Right lobe of liver (tissue), 6 donors: ENCODE measurements around the gene RAB11FIP3. TPM values are rescaled to one million over a fixed set of nuclear protein-coding genes. Genes with fewer than 3 reads are reported as not detected.

Experiments
- ATAC-seq, 4 donors: fragments of 200-7000 bp; cut with Tn5 transposase; one replicate each; pipeline ENCODE4 v1.9.1; 2020; ENCODE audit warnings: mild to moderate bottlenecking in 4 of 4, moderate library complexity in 4 of 4
- DNase-seq, 3 donors: peaks; one replicate each; pipeline ENCODE4 v3.0.0-alpha.2; 2020
- H3K27ac ChIP-seq, 3 donors: fragments of 200-600 bp; one replicate each; pipeline ENCODE4 v1.8.0; 2022
- H3K27me3 ChIP-seq, 2 donors: fragments of 200-600 bp; one replicate each; pipeline ENCODE4 v1.8.0; 2022
- H3K36me3 ChIP-seq, 4 donors: fragments of 200-600 bp; sonication (generic) in 1 of 4; one replicate each; pipeline versions ENCODE4 v1.5.1 to v1.8.0; 2017 to 2022; ENCODE audit warnings: control low read depth in 1 of 4
- H3K4me1 ChIP-seq, 4 donors: fragments of 200-600 bp; sonication (generic) in 1 of 4; one replicate each; pipeline versions ENCODE4 v1.5.1 to v1.8.0; 2017 to 2022; ENCODE audit warnings: control low read depth in 1 of 4
- H3K4me3 ChIP-seq, 3 donors: fragments of 200-600 bp; one replicate each; pipeline ENCODE4 v1.8.0; 2022
- H3K9me3 ChIP-seq, 4 donors: fragments of 200-600 bp; sonication (generic) in 1 of 4; one replicate each; pipeline versions ENCODE4 v1.5.1 to v1.8.0; 2017 to 2022; ENCODE audit warnings: control low read depth in 1 of 4
- POLR2A ChIP-seq: fragments of 450-650 bp; IDR thresholded peaks from one replicate; pipeline ENCODE4 v1.6.1; 2017; ENCODE audit warnings: antibody characterized with exemption, mild to moderate bottlenecking
- WGBS: methylation state at CpG from one replicate; pipeline ENCODE4 v1.1.6; 2018; ENCODE audit warnings: low coverage, low lambda C conversion rate; ENCODE audit not compliant: insufficient coverage; ENCODE audit errors: missing lambda C conversion rate; 5-methylcytosine and 5-hydroxymethylcytosine counted together
- intact Hi-C, 2 donors: fragments of 100-400 bp; cut with DNase I; formaldehyde crosslinking; loops; one replicate each; pipeline versions ENCODE4 v1.11.2 to v1.14.1; 2022
- total RNA-seq, 6 experiments: library from RNA; depleted of rRNA in 2 of 6; stranded (reverse); fragments of >200 nt in 2 of 6; fragmentation: NEBNext Ultra II Directional in 3 of 6; extraction: Animal tissue kit (Norgen Biotek cat#: 25700) in 3 of 6; gene quantifications; one replicate each; pipeline versions ENCODE4 v1.1.0 to v1.2.4, GENCODE V29; 2016 to 2023
- TF ChIP-seq, protein P1 (sequence below), 4 donors: fragments of 200-600 bp in 3 of 4; fragments of 450-650 bp in 1 of 4; IDR thresholded peaks; one replicate each; pipeline versions ENCODE4 v1.5.1 to v1.8.0; 2016 to 2022; ENCODE audit warnings: antibody characterized with exemption in 4 of 4, mild to moderate bottlenecking in 2 of 4
- donor health status: DM: no; HTN: yes; CAD: no.
- donor health status: DM: no; HTN: no; CAD: no.
- donor health status: DM: no; HTN: no; CAD: no.
- donor health status: DM: no; HTN: yes; CAD: no.
- donor health status: DM: no; HTN: yes; CAD: no.

Gene RAB11FIP3
- total RNA-seq, 6 experiments from 2014 or later: 19.5 to 38.3 (median 25.5) TPM

DNA sequence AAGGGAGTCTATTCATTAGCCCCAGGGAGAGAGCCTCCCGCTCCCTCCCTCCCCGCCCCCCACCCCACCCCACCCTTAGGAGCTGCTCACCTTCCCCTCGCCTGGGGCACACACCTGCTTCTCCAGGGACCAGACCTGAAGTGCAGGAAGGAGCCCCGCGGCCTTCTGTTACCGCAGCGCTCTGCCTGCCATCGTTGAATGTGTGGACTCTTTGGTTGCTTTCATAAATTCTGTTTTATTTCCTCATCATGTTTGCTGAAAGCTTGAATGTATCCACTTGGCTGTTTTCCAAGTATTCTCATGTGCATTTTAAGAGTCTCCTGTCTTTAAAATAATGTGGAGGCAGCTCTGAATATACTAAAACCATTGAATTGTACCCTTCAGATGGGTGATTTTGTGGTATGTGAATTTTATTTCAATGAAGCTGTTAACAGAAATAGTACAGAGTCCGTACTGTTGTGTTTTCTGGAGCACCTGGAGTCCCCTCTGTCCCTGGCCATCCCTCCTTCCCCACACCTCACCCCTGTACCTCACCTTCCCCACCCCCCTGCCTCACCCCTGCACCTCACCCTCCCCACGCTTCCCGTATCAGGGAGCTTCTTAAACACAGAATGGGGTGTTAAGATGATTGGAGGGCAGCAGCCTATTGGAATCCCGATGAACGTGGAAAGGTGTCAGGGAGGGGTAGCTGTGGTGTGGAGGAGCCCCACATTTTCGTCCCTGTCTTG, 25.5 kb downstream of the RAB11FIP3 start:
- TF ChIP-seq POLR2A: no peak
- TF ChIP-seq, protein P1, sequence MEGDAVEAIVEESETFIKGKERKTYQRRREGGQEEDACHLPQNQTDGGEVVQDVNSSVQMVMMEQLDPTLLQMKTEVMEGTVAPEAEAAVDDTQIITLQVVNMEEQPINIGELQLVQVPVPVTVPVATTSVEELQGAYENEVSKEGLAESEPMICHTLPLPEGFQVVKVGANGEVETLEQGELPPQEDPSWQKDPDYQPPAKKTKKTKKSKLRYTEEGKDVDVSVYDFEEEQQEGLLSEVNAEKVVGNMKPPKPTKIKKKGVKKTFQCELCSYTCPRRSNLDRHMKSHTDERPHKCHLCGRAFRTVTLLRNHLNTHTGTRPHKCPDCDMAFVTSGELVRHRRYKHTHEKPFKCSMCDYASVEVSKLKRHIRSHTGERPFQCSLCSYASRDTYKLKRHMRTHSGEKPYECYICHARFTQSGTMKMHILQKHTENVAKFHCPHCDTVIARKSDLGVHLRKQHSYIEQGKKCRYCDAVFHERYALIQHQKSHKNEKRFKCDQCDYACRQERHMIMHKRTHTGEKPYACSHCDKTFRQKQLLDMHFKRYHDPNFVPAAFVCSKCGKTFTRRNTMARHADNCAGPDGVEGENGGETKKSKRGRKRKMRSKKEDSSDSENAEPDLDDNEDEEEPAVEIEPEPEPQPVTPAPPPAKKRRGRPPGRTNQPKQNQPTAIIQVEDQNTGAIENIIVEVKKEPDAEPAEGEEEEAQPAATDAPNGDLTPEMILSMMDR (IDR thresholded peaks at IDR 0.05): no peak
- H3K4me1 ChIP-seq: peaks cover 0 to 6% (median under 1%) of the 10 kb centered on the region in 4 donors
- 74% methylated on average over 8 of the region's 14 CpGs for WGBS
- H3K27ac ChIP-seq: peak overlapping the region in 1 of 3 donors; percentile 29
- ATAC-seq (peak in 3 of 4 donors; percentile 10 to 29 (median 11)), DNase-seq (no peak)
- H3K36me3 ChIP-seq: no peaks in the 10 kb centered on the region
- H3K9me3 ChIP-seq: no peaks in the 10 kb centered on the region
- H3K4me3 ChIP-seq: no peak overlapping the region
- H3K27me3 ChIP-seq: no peaks in the 10 kb centered on the region
- intact Hi-C loops: no loop called here

DNA sequence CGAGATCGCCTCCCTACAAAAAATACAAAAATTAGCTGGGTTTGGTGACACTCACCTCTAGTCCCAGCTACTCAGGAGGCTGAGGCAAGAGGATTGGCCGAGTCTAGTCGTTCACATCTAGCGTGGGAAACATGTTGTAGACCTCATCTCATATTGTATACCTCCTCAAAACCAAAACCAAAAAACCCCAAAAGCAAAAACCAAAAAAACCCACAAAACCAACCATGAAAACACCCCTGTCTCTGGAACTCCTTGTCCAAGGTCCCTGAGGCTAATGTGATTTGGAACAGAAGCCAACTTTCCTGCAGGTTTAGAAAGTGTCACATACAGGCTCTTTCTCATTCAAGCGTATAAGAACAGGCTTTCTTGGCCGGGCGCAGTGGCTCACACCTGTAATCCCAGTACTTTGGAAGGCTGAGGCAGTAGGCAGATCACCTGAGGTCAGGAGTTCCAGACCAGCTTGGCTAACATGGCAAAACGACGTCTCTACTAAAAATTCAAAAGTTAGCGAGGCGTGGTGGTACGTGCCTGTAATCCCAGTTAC, 29.0 kb downstream of the RAB11FIP3 start:
- Histone ChIP-seq H3K4me1 (peaks cover 0 to 25% (median 11%) of the 10 kb centered on the region in 4 donors), H3K36me3 (no peaks in the 10 kb centered on the region), H3K27me3 (no peaks in the 10 kb centered on the region), H3K27ac (no peak overlapping the region), H3K4me3 (no peak overlapping the region), H3K9me3 (no peaks in the 10 kb centered on the region)
- ATAC-seq (no peak), DNase-seq (no peak)
- TF ChIP-seq POLR2A: no peak
- TF ChIP-seq, protein P1 (IDR thresholded peaks at IDR 0.05): no peak
- WGBS: 92% methylated on average over 10 of the region's 13 CpGs
- intact Hi-C loops: no loop called here

DNA sequence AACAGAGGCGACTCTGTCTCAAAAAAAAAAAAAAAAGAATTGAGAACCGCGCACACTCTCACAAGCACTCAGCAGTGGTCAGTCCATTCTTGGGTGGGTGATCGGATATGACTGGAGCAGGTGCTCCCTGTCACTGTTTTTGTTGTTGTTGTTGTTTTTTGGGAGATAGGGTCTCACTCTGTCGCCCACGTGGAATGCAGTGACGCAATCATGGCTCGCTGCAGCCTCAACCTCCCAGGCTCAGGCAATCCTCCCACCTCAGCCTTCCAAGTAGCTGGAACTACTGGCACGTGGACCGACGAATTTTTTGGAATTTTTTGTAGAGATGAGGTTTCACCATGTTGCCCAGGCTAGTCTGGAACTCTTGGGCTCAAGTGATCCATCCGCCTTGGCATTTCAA, 30.0 kb downstream of the RAB11FIP3 start:
- intact Hi-C loops: no loop called here
- Histone ChIP-seq H3K27ac (no peak overlapping the region), H3K4me3 (no peak overlapping the region), H3K36me3 (no peaks in the 10 kb centered on the region), H3K4me1 (peaks cover 0 to 25% (median 11%) of the 10 kb centered on the region in 4 donors), H3K27me3 (no peaks in the 10 kb centered on the region), H3K9me3 (no peaks in the 10 kb centered on the region)
- no peak for TF ChIP-seq POLR2A
- TF ChIP-seq, protein P1 (IDR thresholded peaks at IDR 0.05): no peak
- 89% methylated on average over 7 of the region's 12 CpGs for WGBS
- DNase-seq: no peak
- ATAC-seq: no peak

DNA sequence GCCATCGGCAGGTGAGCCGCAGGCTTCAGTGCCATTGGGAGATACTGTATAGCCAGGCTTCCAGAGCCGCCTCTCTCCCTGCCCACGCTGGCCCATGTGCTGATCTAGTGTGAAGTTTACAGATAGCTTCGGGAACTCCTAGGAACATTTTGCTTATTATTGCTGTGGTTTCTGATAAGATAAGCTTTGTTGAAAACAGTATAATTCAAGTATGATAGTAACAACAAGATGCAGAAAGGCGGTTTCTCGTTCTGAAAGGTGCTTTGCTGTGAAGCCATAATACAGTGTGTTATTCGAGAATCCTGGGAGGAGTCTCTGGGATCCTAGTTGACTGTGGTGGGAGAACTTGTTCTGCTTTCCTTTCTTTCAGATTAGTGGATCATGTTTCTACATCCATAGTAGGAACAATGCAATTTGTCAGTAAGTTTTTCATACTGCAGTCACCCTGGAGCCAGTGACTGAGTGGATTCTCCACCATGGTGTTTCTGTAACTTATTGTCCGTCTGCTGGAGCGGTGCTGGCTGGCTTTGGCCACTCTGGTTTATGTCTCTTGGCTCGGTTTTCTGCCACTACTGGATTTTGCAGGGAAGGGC, 31.5 kb downstream of the RAB11FIP3 start:
- Histone ChIP-seq H3K36me3 (peaks cover 0 to 4% (median 0%) of the 10 kb centered on the region in 4 donors), H3K4me3 (no peak overlapping the region), H3K27ac (peak overlapping the region; percentile 41 to 84 (median 59)), H3K9me3 (no peaks in the 10 kb centered on the region), H3K4me1 (peaks cover 0 to 22% (median 11%) of the 10 kb centered on the region in 4 donors), H3K27me3 (no peaks in the 10 kb centered on the region)
- intact Hi-C loops: no loop called here
- WGBS: 41% methylated on average over 11 of the region's 11 CpGs
- peak; percentile 73 to 83 (median 78) for ATAC-seq
- peak in 1 of 3 donors; percentile 29 for DNase-seq
- TF ChIP-seq, protein P1 (IDR thresholded peaks at IDR 0.05): no peak
- no peak for TF ChIP-seq POLR2A
